H54 (cell line): ENCODE data around the gene HEG1.

Experiments
- DNase-seq: peaks from one replicate; pipeline ENCODE4 v3.0.0; 2011; ENCODE audit warnings: low spot score, mixed read lengths; ENCODE audit not compliant: insufficient read length
- FAIRE-seq: peaks from 3 replicates; lab custom pipeline; 2011; peaks lifted over from hg19 to GRCh38; lab: Jason Lieb, UNC
- POLR2A ChIP-seq: IDR thresholded peaks from 2 replicates; pipeline ENCODE4 v1.6.1; 2011; ENCODE audit warnings: low read depth, mild to moderate bottlenecking, low read length

The HEG1 gene

DNA sequence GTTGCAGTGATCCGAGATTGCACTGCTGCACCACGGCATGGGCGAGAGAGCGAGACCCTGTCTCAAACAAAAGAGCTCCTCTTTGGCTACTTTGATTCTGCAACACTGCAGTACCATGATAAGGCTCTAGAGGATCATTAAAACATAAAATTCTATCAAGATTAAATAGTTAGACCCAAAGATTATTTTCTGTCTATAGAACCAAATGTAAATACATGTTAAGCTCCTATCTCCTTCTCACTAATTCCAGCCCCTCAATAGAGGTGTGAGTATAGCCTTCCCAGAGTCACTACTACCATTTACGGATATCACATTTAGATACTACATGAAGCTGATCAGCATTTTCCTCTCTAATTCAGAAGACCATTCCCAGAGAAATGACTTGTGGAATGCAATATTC is 116.9 kb downstream of the HEG1 start:
- TF ChIP-seq POLR2A, result no peak
- no peak for FAIRE-seq
- DNase-seq, result no peak

DNA sequence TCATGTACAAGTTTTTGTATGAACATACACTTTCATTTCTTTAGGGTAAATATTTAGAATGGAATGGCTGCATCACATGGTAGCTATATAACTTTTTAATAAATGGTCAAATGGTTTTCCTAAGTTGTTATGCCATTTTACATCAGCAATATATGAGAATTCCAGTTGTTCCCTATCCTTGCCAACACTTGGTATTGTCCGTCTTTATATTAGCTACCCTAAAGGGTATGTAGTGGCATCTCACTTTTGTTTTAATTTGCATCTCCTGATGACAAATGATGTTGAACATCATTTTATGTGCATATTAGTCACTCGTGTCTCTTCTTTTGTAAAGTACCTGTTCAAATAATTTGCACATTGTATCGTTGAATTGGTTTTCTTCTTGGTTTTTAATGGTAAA is 118.7 kb downstream of the HEG1 start:
- FAIRE-seq (no peak), DNase-seq (no peak)
- no peak for TF ChIP-seq POLR2A

DNA sequence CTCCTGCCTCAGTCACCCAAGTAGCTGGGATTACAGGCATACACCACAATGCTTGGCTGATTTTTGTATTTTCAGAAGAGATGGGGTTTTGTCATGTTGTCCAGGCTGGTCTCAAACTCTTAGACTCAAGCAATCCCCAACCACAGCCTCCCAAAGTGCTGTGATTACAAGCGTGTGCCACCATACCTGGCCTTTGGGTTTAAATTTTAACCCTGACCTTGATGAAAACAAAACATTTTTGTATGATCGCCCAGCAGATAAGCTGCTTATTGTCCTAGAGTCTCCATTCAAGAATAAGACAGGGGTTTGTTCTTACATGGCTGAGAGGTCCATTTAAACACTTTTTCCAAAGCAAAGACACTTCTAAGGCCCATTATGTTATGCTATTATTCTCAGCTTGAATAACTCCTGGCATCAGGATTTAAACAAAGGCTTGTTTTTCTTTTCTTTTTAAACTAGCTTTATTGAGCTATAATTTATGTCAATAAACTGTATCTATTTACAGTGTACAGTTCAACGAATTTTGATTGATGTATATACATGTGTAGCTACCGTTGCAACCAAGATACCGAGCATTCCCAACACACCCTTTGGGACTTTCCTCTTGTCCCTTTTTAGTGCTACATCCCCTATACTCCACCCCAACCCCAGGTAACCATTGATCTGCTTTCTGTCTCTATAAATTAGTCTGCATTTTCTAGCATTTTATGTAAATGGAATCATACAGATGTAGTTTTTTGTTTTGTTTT is 119.8 kb downstream of the HEG1 start:
- FAIRE-seq (no peak), DNase-seq (no peak)
- TF ChIP-seq POLR2A, result no peak

DNA sequence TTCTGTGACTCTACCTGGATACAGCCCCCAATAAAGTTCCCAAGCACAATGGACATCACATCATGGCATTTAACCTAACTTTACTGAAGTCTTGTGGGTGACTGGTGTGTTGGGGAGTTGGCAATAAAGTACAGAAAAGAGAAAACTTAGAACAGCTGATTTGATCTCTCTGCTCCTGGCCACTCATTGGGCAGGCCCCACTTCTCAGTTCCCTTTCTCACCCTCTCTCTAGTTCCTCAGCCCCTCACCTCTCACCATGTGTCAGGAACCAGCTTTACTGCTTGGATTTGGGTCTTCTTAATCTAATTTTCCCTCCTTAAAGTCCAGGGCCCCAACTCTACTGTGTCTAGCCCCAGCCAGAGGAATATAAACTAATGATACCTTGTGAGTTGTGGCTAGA is 120.5 kb downstream of the HEG1 start:
- DNase-seq, result no peak
- no peak for FAIRE-seq
- no peak for TF ChIP-seq POLR2A

DNA sequence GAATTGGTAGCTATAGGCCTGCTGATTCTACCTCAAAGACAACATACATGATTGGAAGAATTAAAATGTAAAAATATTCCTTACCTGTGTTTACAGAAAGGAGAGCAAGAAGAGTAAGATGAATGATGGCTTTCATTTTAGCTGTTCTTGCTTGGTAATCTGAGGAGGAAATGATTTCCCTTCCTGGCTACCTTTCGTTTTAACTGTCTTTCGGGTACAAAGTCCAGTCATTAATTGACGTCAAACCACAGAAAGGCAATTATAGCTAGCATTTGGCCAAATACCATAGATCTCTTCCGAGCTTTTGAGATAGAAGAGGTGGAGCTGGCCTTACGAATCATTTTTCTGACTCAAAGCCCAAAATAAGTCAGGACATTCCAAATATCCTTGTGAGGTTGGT is 121.2 kb downstream of the HEG1 start, which contains the start of gene MUC13:
Gene MUC13, minus strand, starts transcription at position 175 of the 400 bp plus-strand sequence. Its CDS starts 39 bp downstream, at position 136.
- FAIRE-seq, result no peak
- no peak for TF ChIP-seq POLR2A
- no peak for DNase-seq

DNA sequence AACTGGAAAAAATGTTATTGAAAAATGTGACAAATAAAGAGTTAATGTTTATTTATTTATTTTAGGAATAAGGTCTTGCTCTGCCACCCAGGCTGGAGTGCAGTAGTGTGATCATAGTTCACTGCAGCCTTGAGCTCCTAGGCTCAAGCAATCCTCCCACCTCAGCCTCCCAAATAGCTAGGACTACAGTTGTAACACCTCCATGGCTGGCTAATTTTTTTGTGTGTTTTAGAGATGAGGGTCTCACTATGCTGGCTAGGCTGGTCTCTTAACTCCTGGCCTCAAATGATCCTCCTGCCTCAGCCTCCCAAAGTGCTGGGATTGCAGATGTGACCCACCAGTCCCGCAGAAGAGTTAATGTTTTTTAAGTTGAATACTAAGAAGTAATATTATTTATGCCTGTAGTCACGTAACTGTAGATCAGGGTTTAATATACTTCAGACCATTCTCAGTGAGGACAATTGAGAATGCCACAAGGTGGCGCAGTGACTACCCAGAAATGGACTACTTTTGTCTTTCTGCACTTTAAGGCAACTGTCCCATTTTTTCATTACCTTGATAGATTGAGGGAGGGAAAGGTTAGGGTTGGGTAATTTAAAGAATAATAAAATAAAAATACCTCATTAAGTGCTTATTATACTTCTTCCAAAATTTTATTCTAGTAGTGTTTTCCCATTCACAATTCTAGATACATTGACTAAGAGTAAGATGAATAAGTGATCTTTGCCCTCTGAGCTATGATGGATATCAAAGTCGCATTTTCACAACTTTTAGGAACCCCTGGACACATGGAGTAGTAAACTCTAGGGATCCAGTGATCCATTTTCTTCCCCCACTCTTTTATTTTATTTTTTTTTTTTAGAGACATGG is 127.2 kb downstream of the HEG1 start:
- FAIRE-seq (peak; percentile 75), DNase-seq (peak; percentile 19)
- no peak for TF ChIP-seq POLR2A

DNA sequence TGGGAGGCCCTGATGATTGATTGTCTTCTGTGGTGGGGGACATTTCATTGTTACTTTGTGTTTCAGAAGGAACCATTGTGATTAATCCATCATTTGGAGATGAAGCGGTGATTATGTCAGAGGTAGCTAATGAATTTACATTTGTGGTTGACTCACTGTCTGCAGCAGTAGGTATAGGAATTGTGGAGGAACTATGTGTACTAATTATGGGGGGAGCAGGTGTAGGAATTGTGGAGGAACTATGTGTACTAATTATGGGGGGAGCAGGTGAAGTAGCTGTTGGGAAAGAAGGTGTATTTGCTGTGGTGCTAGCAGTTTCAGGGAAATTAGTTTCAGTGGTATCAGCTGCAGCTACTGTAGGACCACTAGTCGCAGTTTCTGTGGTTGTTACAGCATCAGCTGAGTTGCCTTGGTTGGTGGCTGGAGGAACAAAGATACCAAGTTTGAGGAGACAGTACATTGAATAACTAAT is 128.2 kb downstream of the HEG1 start:
- FAIRE-seq (no peak), DNase-seq (no peak)
- no peak for TF ChIP-seq POLR2A

DNA sequence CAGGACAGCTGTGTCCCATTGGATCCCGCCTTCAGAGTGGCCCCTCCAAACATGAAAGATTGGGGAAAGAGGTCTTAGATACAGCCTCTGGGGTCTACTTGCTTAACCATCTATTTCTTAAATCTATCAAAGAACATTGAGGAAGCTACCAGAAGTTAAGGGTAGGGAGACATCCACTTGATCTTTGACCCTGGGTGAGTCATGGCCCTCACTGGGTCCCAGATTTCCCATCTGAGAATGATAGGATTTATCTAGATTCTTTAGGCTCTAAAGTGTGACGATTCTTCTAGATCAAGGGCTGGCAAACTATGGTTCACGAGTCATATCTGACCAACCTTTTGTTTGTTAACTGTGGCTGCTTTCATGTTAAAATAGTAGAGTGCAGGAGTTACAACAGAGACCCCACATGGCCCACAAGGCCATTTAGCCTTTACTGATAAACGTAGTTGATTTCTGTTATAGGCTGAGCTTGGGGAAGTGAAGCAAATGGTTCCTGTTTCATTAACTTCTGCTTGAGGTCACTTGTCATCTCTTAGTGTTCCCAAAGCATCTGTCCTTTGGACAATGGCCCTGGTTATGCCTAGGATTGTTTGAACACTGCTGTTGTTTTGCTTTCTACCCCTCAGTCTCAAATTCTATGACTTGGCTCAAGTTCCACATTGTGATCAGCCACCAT is 129.2 kb downstream of the HEG1 start:
- FAIRE-seq (no peak), DNase-seq (no peak)
- TF ChIP-seq POLR2A, result no peak

DNA sequence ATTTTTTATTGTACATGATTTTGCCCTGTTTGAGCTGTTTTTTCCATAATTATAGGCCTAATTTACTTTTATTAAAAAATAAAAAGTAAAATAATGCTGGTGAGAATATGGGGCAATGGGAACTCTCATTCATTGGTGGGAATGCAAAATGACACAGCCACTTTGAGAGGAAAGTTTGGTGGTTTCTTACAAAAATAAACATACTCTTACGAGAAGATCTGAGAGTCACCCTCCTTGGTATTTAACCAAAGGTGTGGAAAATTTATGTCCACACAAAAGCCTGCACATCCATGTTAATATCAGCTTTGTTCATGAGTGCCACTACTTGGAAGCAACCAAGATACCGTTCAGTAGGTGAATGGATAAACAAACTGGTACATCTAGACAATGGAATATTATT is 131.1 kb downstream of the HEG1 start:
- FAIRE-seq (no peak), DNase-seq (no peak)
- no peak for TF ChIP-seq POLR2A

DNA sequence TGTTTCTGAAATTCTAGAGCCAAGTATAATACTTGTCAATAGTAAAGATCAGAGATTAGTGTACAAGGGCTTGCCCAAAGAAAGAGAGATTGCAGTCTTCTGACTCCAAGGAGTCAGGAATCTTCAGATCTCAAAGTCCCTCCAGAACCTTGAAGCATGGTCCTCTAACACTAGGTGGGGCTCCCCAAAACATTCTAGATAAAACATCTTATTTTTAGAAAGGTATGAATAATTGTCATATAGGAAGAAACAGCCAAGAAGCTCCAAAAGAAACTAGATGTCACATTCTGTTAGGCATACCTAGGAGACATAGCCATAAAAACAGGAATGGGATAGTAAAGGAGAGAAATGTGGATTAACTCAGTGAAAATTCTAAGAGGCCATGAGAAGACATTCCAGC is 132.0 kb downstream of the HEG1 start:
- no peak for TF ChIP-seq POLR2A
- FAIRE-seq (no peak), DNase-seq (no peak)

DNA sequence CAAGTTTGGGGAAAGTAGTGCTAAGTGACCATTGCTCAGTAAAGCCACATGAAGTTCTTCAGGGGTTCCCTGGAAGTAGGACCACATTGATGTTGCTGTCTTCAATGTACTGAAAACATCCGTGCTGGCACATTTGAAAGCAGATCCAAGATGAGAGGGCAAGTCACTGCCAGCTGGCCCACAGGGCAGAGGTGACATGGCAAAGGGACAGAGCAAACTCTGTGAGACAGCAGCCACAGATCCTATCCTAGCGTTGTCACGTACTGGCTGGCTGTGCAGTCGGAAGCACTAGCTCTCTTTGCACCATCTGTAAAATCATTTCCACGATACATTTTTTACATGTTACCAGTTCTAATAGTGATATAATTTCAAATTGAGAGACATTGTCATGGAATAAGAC is 135.1 kb downstream of the HEG1 start:
- no peak for TF ChIP-seq POLR2A
- DNase-seq (no peak), FAIRE-seq (no peak)

DNA sequence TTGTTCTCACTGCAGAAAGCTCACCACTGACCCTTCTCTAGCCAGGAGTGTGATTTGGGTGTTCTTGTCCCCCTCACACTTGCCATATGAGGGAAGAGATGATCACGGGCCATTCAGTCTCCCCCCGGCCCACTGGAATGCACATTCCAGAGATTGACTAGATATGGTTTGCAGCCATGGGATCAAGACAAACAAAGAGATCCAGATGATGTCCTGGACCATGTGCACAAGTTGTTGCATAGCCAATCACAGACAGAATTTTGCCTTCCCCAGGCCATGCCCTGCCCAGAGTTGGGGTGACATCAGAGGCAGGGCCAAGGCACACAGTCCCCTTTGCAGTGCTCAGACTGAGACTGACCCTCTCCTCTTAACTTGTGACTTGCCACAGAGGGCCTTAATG is 136.0 kb downstream of the HEG1 start:
- FAIRE-seq (no peak), DNase-seq (no peak)
- no peak for TF ChIP-seq POLR2A

DNA sequence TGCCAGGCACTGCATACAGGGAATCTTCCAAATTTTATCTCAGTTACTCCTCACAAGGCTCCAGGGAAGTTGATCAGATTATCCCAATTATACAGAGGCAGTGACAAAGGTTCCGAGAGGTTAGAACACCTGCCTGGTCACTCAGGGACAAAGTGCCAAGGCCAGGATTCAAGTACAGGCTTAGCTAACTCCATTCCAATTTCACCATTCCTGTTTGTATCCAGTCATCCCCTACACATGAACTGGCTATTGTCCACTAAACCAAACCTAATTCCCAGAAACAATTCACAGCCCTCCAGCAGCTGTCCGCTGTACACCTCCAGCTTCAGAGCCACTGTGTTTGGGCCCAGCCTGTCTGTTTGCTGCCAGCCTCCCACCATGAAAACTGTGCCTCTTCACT is 137.3 kb downstream of the HEG1 start:
- TF ChIP-seq POLR2A, result no peak
- DNase-seq (no peak), FAIRE-seq (no peak)
